HepG2 (cell line): Measurements from ENCODE around the gene CLCN1. TPM values are rescaled to one million over a fixed set of nuclear protein-coding genes. Genes with fewer than 3 reads are reported as not detected.
A peak's percentile ranks its signal among the peaks of the same experiment; 100 is the strongest.

Experiments
- ATAC-seq: fragments of 200-7000 bp; cut with Tn5 transposase; 3 replicates; pipeline ENCODE4 v1.9.1; 2020; ENCODE audit warnings: mild to moderate bottlenecking, moderate library complexity
- BruUV-seq: library from RNA; stranded (reverse); fragments of 400-500 nt; replicated peaks from 2 replicates; lab custom pipeline; 2021; lab: Mats Ljungman, UMichigan
- CTCF ChIA-PET: fragments of 300-600 bp; formaldehyde crosslinking; extraction: SDS; loops from one replicate; lab custom pipeline; 2021; ENCODE audit warnings: low total read pairs, inconsistent platforms, low intra/inter-chr PET ratio; lab: Yijun Ruan, JAX
- POLR2A ChIA-PET: fragments of 350-600 bp; sonication (Branson Sonifier 250); formaldehyde crosslinking; loops from one replicate; lab custom pipeline; 2020; ENCODE audit warnings: antibody characterized with exemption, inconsistent platforms; lab: Yijun Ruan, JAX
- DNase-seq: peaks from one replicate; pipeline ENCODE4 v3.0.0-alpha.2; 2015; ENCODE audit warnings: low spot score
- FAIRE-seq: peaks from 3 replicates; lab custom pipeline; 2011; peaks lifted over from hg19 to GRCh38; lab: Jason Lieb, UNC
- H2AFZ ChIP-seq: one replicate; pipeline ENCODE4 v1.6.1; 2011; ENCODE audit warnings: low read length, inconsistent platforms
- H3K27ac ChIP-seq: fragments of 300-600 bp; 3 replicates; pipeline ENCODE4 v1.8.0; 2011; ENCODE audit warnings: mixed run types, mild to moderate bottlenecking, mixed read lengths, low read length, inconsistent platforms; ENCODE audit not compliant: insufficient read depth; ENCODE audit errors: extremely low read length
- H3K27me3 ChIP-seq, 2 experiments: fragments of 200-600 bp in 1 of 2; 2 replicates in 1 of 2; 3 replicates in 1 of 2; pipeline versions ENCODE4 v1.6.0 to v1.8.0; 2011; ENCODE audit warnings: low read length in 2 of 2, mild to moderate bottlenecking in 2 of 2, moderate library complexity in 2 of 2, inconsistent platforms in 1 of 2; ENCODE audit not compliant: insufficient read depth in 2 of 2, control insufficient read depth in 1 of 2
- H3K36me3 ChIP-seq, 2 experiments: fragments of 200-600 bp in 1 of 2; replicated peaks in 1 of 2; 2 replicates in 1 of 2; 3 replicates in 1 of 2; pipeline versions ENCODE4 v1.5.1 to v1.8.0; 2011; ENCODE audit warnings: low read length in 2 of 2, inconsistent platforms in 1 of 2; ENCODE audit not compliant: insufficient read depth in 2 of 2, control insufficient read depth in 1 of 2
- H3K4me1 ChIP-seq: 2 replicates; pipeline ENCODE4 v1.5.1; 2012; ENCODE audit warnings: low read length, inconsistent platforms; ENCODE audit not compliant: insufficient read depth
- H3K4me2 ChIP-seq: 2 replicates; pipeline ENCODE4 v1.6.0; 2011; ENCODE audit warnings: low read depth, low read length, inconsistent platforms
- H3K4me3 ChIP-seq, 3 experiments: fragments of 200-600 bp in 1 of 3; sonication (generic), shearing (Covaris generic) in 1 of 3; replicated peaks in 1 of 3; 2 replicates each; pipeline ENCODE4 v1.5.1; 2011 to 2016; ENCODE audit warnings: low read length in 3 of 3, inconsistent platforms in 2 of 3, low read depth in 2 of 3, mild to moderate bottlenecking in 2 of 3, control low read depth in 1 of 3, mixed read lengths in 1 of 3; ENCODE audit not compliant: insufficient read depth in 1 of 3
- H3K79me2 ChIP-seq: one replicate; pipeline ENCODE4 v1.6.1; 2011; ENCODE audit warnings: low read length, inconsistent platforms; ENCODE audit not compliant: insufficient read depth
- H3K9ac ChIP-seq: 2 replicates; pipeline ENCODE4 v1.6.0; 2011; ENCODE audit warnings: mild to moderate bottlenecking, low read depth, low read length, inconsistent platforms; ENCODE audit not compliant: insufficient read depth
- H3K9me3 ChIP-seq: 2 replicates; pipeline ENCODE4 v1.5.1; 2012; ENCODE audit warnings: mild to moderate bottlenecking, low read length
- H4K20me1 ChIP-seq: 2 replicates; pipeline ENCODE4 v1.6.0; 2011; ENCODE audit warnings: inconsistent platforms, mild to moderate bottlenecking, low read length, moderate library complexity; ENCODE audit not compliant: insufficient read depth
- ARID3A ChIP-seq: IDR thresholded peaks from 2 replicates; pipeline ENCODE4 v1.6.1; 2012; ENCODE audit warnings: low read depth, low read length, improper control_type of control experiment
- CTCF ChIP-seq: sonication (generic); formaldehyde crosslinking; IDR thresholded peaks from 2 replicates; pipeline ENCODE4 v1.5.0; 2020; ENCODE audit warnings: mild to moderate bottlenecking, missing genetic modification reagents, moderate library complexity
- FOXA1 ChIP-seq, 2 experiments: fragments of 450-650 bp in 1 of 2; sonication (generic) in 1 of 2; formaldehyde crosslinking in 1 of 2; IDR thresholded peaks; 2 replicates each; pipeline versions ENCODE4 v1.4.0 to v1.6.1; 2016 to 2020; ENCODE audit warnings: missing genetic modification reagents in 1 of 2
- RAD21 ChIP-seq: fragments of 450-650 bp; formaldehyde crosslinking; IDR thresholded peaks from 2 replicates; pipeline ENCODE4 v1.5.0; 2020; ENCODE audit warnings: mild to moderate bottlenecking
- RBAK ChIP-seq: sonication (generic); formaldehyde crosslinking; IDR thresholded peaks from 2 replicates; pipeline ENCODE4 v1.5.1; 2020; ENCODE audit warnings: mild to moderate bottlenecking, missing genetic modification reagents
- RCOR2 ChIP-seq: IDR thresholded peaks from 2 replicates; pipeline ENCODE4 v1.6.1; 2016; ENCODE audit warnings: missing biosample characterization, missing genetic modification reagents
- SAFB2 ChIP-seq: sonication (generic); formaldehyde crosslinking; IDR thresholded peaks from 2 replicates; pipeline ENCODE4 v1.5.1; 2020; ENCODE audit warnings: missing genetic modification reagents, low read depth, mild to moderate bottlenecking, borderline replicate concordance
- STAG1 ChIP-seq: sonication (generic); formaldehyde crosslinking; IDR thresholded peaks from 2 replicates; pipeline ENCODE4 v1.4.0; 2020; ENCODE audit warnings: missing genetic modification reagents
- TOE1 ChIP-seq: sonication (generic); formaldehyde crosslinking; IDR thresholded peaks from 2 replicates; pipeline ENCODE4 v1.4.0; 2020; ENCODE audit warnings: mild to moderate bottlenecking, missing genetic modification reagents
- ZBTB10 ChIP-seq: sonication (generic); formaldehyde crosslinking; IDR thresholded peaks from 2 replicates; pipeline ENCODE4 v1.4.0; 2020; ENCODE audit warnings: missing genetic modification reagents, borderline replicate concordance
- ZBTB33 ChIP-seq: sonication (generic); formaldehyde crosslinking; IDR thresholded peaks from 2 replicates; pipeline ENCODE4 v1.4.0; 2020; ENCODE audit warnings: missing genetic modification reagents
- ZBTB38 ChIP-seq: sonication (generic); formaldehyde crosslinking; IDR thresholded peaks from 2 replicates; pipeline ENCODE4 v1.5.1; 2020; ENCODE audit warnings: mild to moderate bottlenecking, missing genetic modification reagents
- ZBTB7B ChIP-seq: sonication (generic); formaldehyde crosslinking; IDR thresholded peaks from 2 replicates; pipeline ENCODE4 v1.4.0; 2020; ENCODE audit warnings: missing genetic modification reagents
- ZNF317 ChIP-seq: sonication (generic); formaldehyde crosslinking; IDR thresholded peaks from 2 replicates; pipeline ENCODE4 v1.5.0; 2020; ENCODE audit warnings: mild to moderate bottlenecking, missing genetic modification reagents
- ZNF740 ChIP-seq: sonication (generic); formaldehyde crosslinking; IDR thresholded peaks from 2 replicates; pipeline ENCODE4 v1.4.0; 2020; ENCODE audit warnings: missing genetic modification reagents
- ZSCAN22 ChIP-seq: sonication (generic); formaldehyde crosslinking; IDR thresholded peaks from 2 replicates; pipeline ENCODE4 v1.4.0; 2020; ENCODE audit warnings: mild to moderate bottlenecking, missing genetic modification reagents
- WGBS: methylation state at CpG from one replicate; pipeline ENCODE4 v1.1.6; 2017; ENCODE audit warnings: low lambda C conversion rate; 5-methylcytosine and 5-hydroxymethylcytosine counted together
- in situ Hi-C: cut with HindIII; loops from 2 replicates; pipeline ENCODE4 v1.10.0; 2017; ENCODE audit warnings: low pct_unique_long_range_greater_than_20kb; ENCODE audit not compliant: extremely low pct_ligation_motif_present
- intact Hi-C: fragments of 100-400 bp; cut with micrococcal nuclease; formaldehyde crosslinking; loops from one replicate; pipeline ENCODE4 v1.10.0; 2022; ENCODE audit not compliant: unreplicated experiment
- polyA plus RNA-seq, 8 experiments: library from polyadenylated mRNA; depleted of rRNA in 3 of 8; stranded (reverse) in 7 of 8; unstranded in 1 of 8; fragments of >200 nt; fragmentation: Illumina TruSeq in 4 of 8; extraction: Trizol in 4 of 8; gene quantifications; 2 replicates each; pipeline versions ENCODE4 v1.2.1 to v1.2.3, GENCODE V29; 2011 to 2016; ENCODE audit warnings: low read depth in 4 of 8, missing spikeins in 1 of 8, mixed read lengths in 1 of 8; ENCODE audit not compliant: insufficient read depth in 1 of 8
- total RNA-seq, 5 experiments: library from RNA; depleted of rRNA; stranded (reverse); fragments of >200 nt; fragmentation: Illumina TruSeq; extraction: Trizol; gene quantifications; 2 replicates each; pipeline ENCODE4 v1.2.3, GENCODE V29; 2016; ENCODE audit warnings: low read depth in 1 of 5

The CLCN1 gene
- total and polyA plus RNA-seq, 2 of the 13 experiments (the other 11 are each of a cell fraction or from before 2014, with no cell fraction given), result 0.01 TPM; not detected in 1

GRCh38 chr7:143305423-143306070 lies 10.4 kb upstream of the CLCN1 start:
- Histone ChIP-seq H3K36me3 (peaks cover 20 to 71% of the 10 kb centered on the region in 2 experiments), H3K4me3 (no peak overlapping the region), H3K9ac (no peak overlapping the region), H3K27me3 (no peaks in the 10 kb centered on the region), H2AFZ (no peak overlapping the region), H3K4me1 (no peaks in the 10 kb centered on the region), H3K79me2 (no peaks in the 10 kb centered on the region), H3K4me2 (no peak overlapping the region), H4K20me1 (no peaks in the 10 kb centered on the region; the same call in 1 of the 2 replicates), H3K9me3 (no peaks in the 10 kb centered on the region), H3K27ac (no peak overlapping the region)
- DNase-seq, result peak; percentile 44
- in situ Hi-C loops, result no loop called here
- BruUV-seq, result TSS peak; percentile 12
- ATAC-seq, result peak; percentile 97
- ChIA-PET CTCF (interaction anchor here (1.8 kb wide), 1 partner anchor 65 kb away, joined by 35 read pairs; no protein-coding TSS in a partner anchor), POLR2A (no interaction called here)
- WGBS, result 72% methylated on average over 10 of the region's 10 CpGs
- intact Hi-C loops, result loop anchor here (1.0 to 10.0 kb wide), 3 partner anchors 16 to 301 kb away; no protein-coding TSS in a partner anchor
- FAIRE-seq, result peak; percentile 71
- TF ChIP-seq ARID3A (no peak), ZBTB10 (no peak), CTCF (peak; percentile 87), RCOR2 (no peak), RAD21 (CRISPR knock-in tag) (peak; percentile 73), ZBTB33 (CRISPR knock-in tag) (peak; percentile 82), ZBTB7B (no peak), ZNF317 (CRISPR knock-in tag) (no peak), STAG1 (peak; percentile 88), RBAK (CRISPR knock-in tag) (no peak), ZSCAN22 (CRISPR knock-in tag) (no peak), TOE1 (CRISPR knock-in tag) (no peak), ZNF740 (no peak), FOXA1 (IDR thresholded peaks at IDR 0.05) (no peak), FOXA1 (CRISPR knock-in tag; IDR thresholded peaks at IDR 0.05) (no peak), ZBTB38 (CRISPR knock-in tag) (peak; percentile 91), SAFB2 (CRISPR knock-in tag) (no peak)
